DND-41 (cell line): ENCODE measurements around the gene GPC1.

Experiments
- EZH2 ChIP-seq: IDR thresholded peaks from 3 replicates; pipeline ENCODE4 v1.6.1; 2012; ENCODE audit warnings: borderline replicate concordance, low read depth, mild to moderate bottlenecking, moderate library complexity, low read length, inconsistent platforms; ENCODE audit not compliant: severe bottlenecking
- TF ChIP-seq, protein P1 (sequence below): IDR thresholded peaks from 2 replicates; pipeline ENCODE4 v1.5.1; 2012; ENCODE audit warnings: borderline replicate concordance, low read length, moderate library complexity, mild to moderate bottlenecking; ENCODE audit not compliant: poor library complexity, severe bottlenecking; ENCODE audit errors: extremely low read depth

DNA sequence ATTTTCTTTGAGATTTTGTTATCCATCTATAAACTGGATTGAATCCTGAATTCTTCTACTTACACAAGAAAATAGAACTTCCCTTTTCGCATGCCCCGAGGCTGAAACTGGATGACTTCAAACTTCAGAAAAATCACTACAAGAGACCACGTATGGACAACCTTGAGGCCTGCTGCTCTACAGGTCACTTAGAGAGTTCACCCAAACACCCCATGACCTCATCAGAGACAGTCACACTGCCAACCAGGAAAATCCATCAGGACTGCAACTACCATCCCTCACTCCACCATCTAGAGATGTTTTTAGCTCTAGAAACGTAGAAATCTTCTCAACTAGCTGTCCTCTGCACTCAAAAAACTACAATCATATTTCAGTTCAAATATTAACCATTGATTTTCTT lies 18.6 kb upstream of the GPC1 start:
- TF ChIP-seq, protein P1, sequence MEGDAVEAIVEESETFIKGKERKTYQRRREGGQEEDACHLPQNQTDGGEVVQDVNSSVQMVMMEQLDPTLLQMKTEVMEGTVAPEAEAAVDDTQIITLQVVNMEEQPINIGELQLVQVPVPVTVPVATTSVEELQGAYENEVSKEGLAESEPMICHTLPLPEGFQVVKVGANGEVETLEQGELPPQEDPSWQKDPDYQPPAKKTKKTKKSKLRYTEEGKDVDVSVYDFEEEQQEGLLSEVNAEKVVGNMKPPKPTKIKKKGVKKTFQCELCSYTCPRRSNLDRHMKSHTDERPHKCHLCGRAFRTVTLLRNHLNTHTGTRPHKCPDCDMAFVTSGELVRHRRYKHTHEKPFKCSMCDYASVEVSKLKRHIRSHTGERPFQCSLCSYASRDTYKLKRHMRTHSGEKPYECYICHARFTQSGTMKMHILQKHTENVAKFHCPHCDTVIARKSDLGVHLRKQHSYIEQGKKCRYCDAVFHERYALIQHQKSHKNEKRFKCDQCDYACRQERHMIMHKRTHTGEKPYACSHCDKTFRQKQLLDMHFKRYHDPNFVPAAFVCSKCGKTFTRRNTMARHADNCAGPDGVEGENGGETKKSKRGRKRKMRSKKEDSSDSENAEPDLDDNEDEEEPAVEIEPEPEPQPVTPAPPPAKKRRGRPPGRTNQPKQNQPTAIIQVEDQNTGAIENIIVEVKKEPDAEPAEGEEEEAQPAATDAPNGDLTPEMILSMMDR: no peak
- TF ChIP-seq EZH2: no peak
